ENCODE results near the gene JAK1. TPM values are rescaled to one million over a fixed set of nuclear protein-coding genes. Genes with fewer than 3 reads are reported as not detected.

The JAK1 gene
- total RNA-seq, 1 donor from 2014 or later, result 80.7 TPM

- TF ChIP-seq EZH2 (IDR thresholded peaks at IDR 0.05; ENCODE audit: insufficient read depth, low read length) (no peak), CTCF (IDR thresholded peaks at IDR 0.05; ENCODE audit: insufficient read depth, low read depth, low read length) (no peak)
- Histone ChIP-seq H3K4me3 (ENCODE audit: insufficient read depth, low read depth, low read length) (no peak overlapping the region), H3K27me3 (ENCODE audit: insufficient read depth, low read length) (no peaks in the 10 kb centered on the region), H4K20me1 (ENCODE audit: insufficient read depth, low read length) (peaks cover 4% of the 10 kb centered on the region), H3K9ac (ENCODE audit: low read length) (no peak overlapping the region), H3K4me2 (ENCODE audit: low read length) (no peak overlapping the region), H3K79me2 (ENCODE audit: insufficient read depth, low read length) (no peaks in the 10 kb centered on the region), H3K4me1 (ENCODE audit: insufficient read depth, low read length) (no peaks in the 10 kb centered on the region), H3K36me3 (ENCODE audit: insufficient read depth, low read length) (peaks cover 20% of the 10 kb centered on the region), H3K9me3 (ENCODE audit: insufficient read depth, low read depth, low read length) (no peaks in the 10 kb centered on the region), H2AFZ (ENCODE audit: low read depth, low read length) (no peak overlapping the region), H3K27ac (ENCODE audit: low read depth, low read length) (no peak overlapping the region)
- no peaks in the 10 kb centered on the region for H3K9me3 Mint-ChIP-seq (ENCODE audit: unreplicated experiment)
- H3K4me3 Mint-ChIP-seq (ENCODE audit: unreplicated experiment), result no peak overlapping the region
- H3K27me3 Mint-ChIP-seq (ENCODE audit: low read depth, unreplicated experiment), result no peaks in the 10 kb centered on the region
- no peak overlapping the region for H3K27ac Mint-ChIP-seq (ENCODE audit: unreplicated experiment)
- no peak for FAIRE-seq
- peaks cover 50% of the 10 kb centered on the region for H3K36me3 Mint-ChIP-seq (ENCODE audit: low read depth, unreplicated experiment)
- DNase-seq (ENCODE audit: low read depth), result no peak
- no peaks in the 10 kb centered on the region for H3K4me1 Mint-ChIP-seq (ENCODE audit: low read depth, unreplicated experiment)
Measured at GRCh38 chr1:64848136-64848535, 118.2 kb downstream of the JAK1 start.

- no peaks in the 10 kb centered on the region for H3K9me3 ChIP-seq (ENCODE audit: insufficient read depth, low read depth, low read length)
- peaks cover 20% of the 10 kb centered on the region for H3K36me3 ChIP-seq (ENCODE audit: insufficient read depth, low read length)
- no peak overlapping the region for H2AFZ ChIP-seq (ENCODE audit: low read depth, low read length)
- no peaks in the 10 kb centered on the region for H3K4me1 Mint-ChIP-seq (ENCODE audit: low read depth, unreplicated experiment)
- peaks cover 48% of the 10 kb centered on the region for H3K36me3 Mint-ChIP-seq (ENCODE audit: low read depth, unreplicated experiment)
- no peak overlapping the region for H3K27ac Mint-ChIP-seq (ENCODE audit: unreplicated experiment)
- H4K20me1 ChIP-seq (ENCODE audit: insufficient read depth, low read length), result peaks cover 4% of the 10 kb centered on the region
- H3K4me2 ChIP-seq (ENCODE audit: low read length), result no peak overlapping the region
- DNase-seq (ENCODE audit: low read depth) (no peak), FAIRE-seq (no peak)
- no peaks in the 10 kb centered on the region for H3K4me1 ChIP-seq (ENCODE audit: insufficient read depth, low read length)
- H3K27me3 ChIP-seq (ENCODE audit: insufficient read depth, low read length), result no peaks in the 10 kb centered on the region
- no peaks in the 10 kb centered on the region for H3K27me3 Mint-ChIP-seq (ENCODE audit: low read depth, unreplicated experiment)
- no peaks in the 10 kb centered on the region for H3K79me2 ChIP-seq (ENCODE audit: insufficient read depth, low read length)
- H3K4me3 Mint-ChIP-seq (ENCODE audit: unreplicated experiment), result no peak overlapping the region
- H3K9ac ChIP-seq (ENCODE audit: low read length), result no peak overlapping the region
- no peaks in the 10 kb centered on the region for H3K9me3 Mint-ChIP-seq (ENCODE audit: unreplicated experiment)
- no peak overlapping the region for H3K4me3 ChIP-seq (ENCODE audit: insufficient read depth, low read depth, low read length)
- H3K27ac ChIP-seq (ENCODE audit: low read depth, low read length), result no peak overlapping the region
- no peak for TF ChIP-seq CTCF (IDR thresholded peaks at IDR 0.05; ENCODE audit: insufficient read depth, low read depth, low read length)
- TF ChIP-seq EZH2 (IDR thresholded peaks at IDR 0.05; ENCODE audit: insufficient read depth, low read length), result no peak
Measured at GRCh38 chr1:64847666-64848065, 118.7 kb downstream of the JAK1 start.

GRCh38 chr1:64846573-64847430, 119.5 kb downstream of the JAK1 start:
- Histone ChIP-seq H3K27ac (ENCODE audit: low read depth, low read length) (no peak overlapping the region), H3K4me3 (ENCODE audit: insufficient read depth, low read depth, low read length) (no peak overlapping the region), H2AFZ (ENCODE audit: low read depth, low read length) (no peak overlapping the region), H3K9me3 (ENCODE audit: insufficient read depth, low read depth, low read length) (no peaks in the 10 kb centered on the region), H3K79me2 (ENCODE audit: insufficient read depth, low read length) (no peaks in the 10 kb centered on the region), H4K20me1 (ENCODE audit: insufficient read depth, low read length) (peaks cover 4% of the 10 kb centered on the region), H3K27me3 (ENCODE audit: insufficient read depth, low read length) (no peaks in the 10 kb centered on the region), H3K9ac (ENCODE audit: low read length) (no peak overlapping the region), H3K4me2 (ENCODE audit: low read length) (no peak overlapping the region), H3K4me1 (ENCODE audit: insufficient read depth, low read length) (no peaks in the 10 kb centered on the region), H3K36me3 (ENCODE audit: insufficient read depth, low read length) (peaks cover 15% of the 10 kb centered on the region)
- Mint-ChIP-seq H3K36me3 (ENCODE audit: low read depth, unreplicated experiment) (peaks cover 39% of the 10 kb centered on the region), H3K4me3 (ENCODE audit: unreplicated experiment) (no peak overlapping the region), H3K4me1 (ENCODE audit: low read depth, unreplicated experiment) (no peaks in the 10 kb centered on the region), H3K27ac (ENCODE audit: unreplicated experiment) (no peak overlapping the region), H3K27me3 (ENCODE audit: low read depth, unreplicated experiment) (no peaks in the 10 kb centered on the region), H3K9me3 (ENCODE audit: unreplicated experiment) (no peaks in the 10 kb centered on the region)
- no peak for DNase-seq (ENCODE audit: low read depth)
- TF ChIP-seq EZH2 (IDR thresholded peaks at IDR 0.05; ENCODE audit: insufficient read depth, low read length) (no peak), CTCF (IDR thresholded peaks at IDR 0.05; ENCODE audit: insufficient read depth, low read depth, low read length) (no peak)
- FAIRE-seq, result no peak
